ENCODE data around the gene SBF1. TPM values are rescaled to one million over a fixed set of nuclear protein-coding genes. Genes with fewer than 3 reads are reported as not detected.

SBF1 gene
- total and polyA plus RNA-seq, 5 donors: 39.2 to 54.8 (median 53.4) TPM

DNA sequence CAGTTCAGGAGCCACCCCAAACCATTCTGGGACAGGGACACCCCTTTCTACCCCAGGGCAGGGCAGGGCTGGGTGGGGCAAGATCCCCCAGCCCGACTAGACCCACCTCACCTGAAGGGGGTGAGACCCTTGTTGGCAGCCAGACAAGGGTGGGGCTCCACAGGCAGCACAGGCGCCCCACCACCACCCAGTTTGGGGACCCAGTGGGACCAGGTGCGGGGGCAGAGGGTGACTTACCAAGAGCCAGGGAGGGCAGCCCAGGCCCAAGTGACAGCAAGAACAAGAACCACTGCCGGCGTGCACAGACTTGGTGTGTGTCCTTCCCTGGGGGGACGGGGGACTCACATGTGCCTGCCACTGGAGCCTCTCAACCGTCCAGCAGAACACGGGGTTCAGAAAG lies 8.7 kb upstream of the SBF1 start:
- 89% methylated on average over 8 of the region's 8 CpGs for WGBS
- ATAC-seq (no peak), DNase-seq (peak in 1 of 3 donors; percentile 31)
- Histone ChIP-seq H3K4me1 (ENCODE audit: control insufficient read depth, insufficient read depth, low read length) (no peaks in the 10 kb centered on the region), H3K27me3 (ENCODE audit: control insufficient read depth, insufficient read depth) (no peaks in the 10 kb centered on the region), H3K27ac (ENCODE audit: low read length) (no peak overlapping the region), H3K9me3 (ENCODE audit: control insufficient read depth, low read length) (no peaks in the 10 kb centered on the region), H3K4me3 (ENCODE audit: low read length) (no peak overlapping the region)
- intact Hi-C loops (cut with DNase I): no loop called here

DNA sequence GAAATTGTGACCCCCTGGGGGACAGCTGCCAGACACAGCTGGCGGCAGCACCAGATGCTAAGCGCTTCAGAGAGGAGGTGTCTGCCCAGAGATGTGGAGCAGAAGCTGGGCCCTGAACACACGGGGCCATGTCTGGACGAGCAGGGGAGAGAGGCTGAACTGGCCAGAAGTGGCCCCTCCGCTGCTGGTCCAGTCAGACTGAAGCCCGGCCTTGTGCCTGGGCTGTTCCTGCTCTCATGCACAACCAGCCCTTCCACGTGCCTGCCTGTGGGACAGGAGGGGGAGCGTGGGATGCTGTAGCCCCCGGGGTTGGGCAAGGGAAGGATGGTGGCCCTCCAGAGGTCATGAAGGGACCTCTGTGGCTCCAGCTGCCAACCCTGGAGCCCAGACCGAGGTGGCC lies 8.3 kb upstream of the SBF1 start:
- ATAC-seq (no peak), DNase-seq (peak in 1 of 3 donors; percentile 13)
- Histone ChIP-seq H3K4me3 (ENCODE audit: low read length) (no peak overlapping the region), H3K4me1 (ENCODE audit: control insufficient read depth, insufficient read depth, low read length) (no peaks in the 10 kb centered on the region), H3K27me3 (ENCODE audit: control insufficient read depth, insufficient read depth) (no peaks in the 10 kb centered on the region), H3K9me3 (ENCODE audit: control insufficient read depth, low read length) (no peaks in the 10 kb centered on the region), H3K27ac (ENCODE audit: low read length) (no peak overlapping the region)
- intact Hi-C loops (cut with DNase I): no loop called here
- WGBS: 87% methylated on average over 10 of the region's 10 CpGs

DNA sequence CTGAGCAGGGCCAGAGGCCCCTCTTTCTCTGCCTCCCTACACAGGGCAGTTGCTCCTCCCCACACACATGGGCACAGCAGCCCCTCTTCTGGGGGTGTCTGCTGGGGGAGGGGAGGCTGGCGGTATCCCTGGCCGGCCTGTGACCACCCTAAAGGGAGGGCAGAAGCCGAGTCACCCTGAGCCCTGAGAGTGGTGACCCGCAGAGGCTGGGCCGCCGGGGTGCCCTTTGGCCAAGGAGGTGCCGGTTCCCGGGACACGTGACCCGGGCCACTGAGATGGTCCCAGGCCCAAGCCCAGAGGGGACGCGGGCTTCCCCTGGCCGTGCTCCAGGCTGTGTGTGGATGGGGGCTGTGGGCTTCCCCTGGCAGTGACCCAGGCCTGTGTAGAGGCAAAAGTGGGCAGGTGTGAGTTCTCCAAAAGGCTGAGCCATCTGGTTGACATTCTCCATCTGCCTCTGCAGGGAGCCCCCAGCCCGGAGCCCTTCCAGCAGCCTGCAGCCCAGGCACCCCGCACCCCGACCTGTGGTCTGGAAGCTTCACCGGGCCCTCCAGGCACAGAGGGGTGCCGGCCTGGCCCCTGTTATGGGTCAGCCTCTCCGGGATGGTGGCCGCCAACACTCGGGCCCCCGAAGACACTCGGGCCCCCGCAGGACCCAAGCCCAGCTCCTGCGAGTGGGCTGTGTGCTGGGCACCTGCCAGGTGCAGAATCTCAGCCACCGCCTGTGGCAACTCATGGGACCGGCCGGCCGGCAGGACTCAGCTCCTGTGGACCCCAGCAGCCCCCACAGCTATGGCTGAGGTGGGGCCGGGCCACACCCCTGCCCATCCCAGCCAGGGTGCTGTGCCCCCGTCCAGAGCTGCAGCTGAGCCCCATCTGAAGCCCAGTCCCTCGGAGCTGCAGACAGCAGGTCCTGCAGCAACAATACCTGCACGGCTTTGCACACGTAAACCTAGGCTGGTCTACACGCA lies 7.6 kb upstream of the SBF1 start:
- peak in 1 of 2 donors; percentile 4 for ATAC-seq
- Histone ChIP-seq H3K4me1 (ENCODE audit: control insufficient read depth, insufficient read depth, low read length) (no peaks in the 10 kb centered on the region), H3K27me3 (ENCODE audit: control insufficient read depth, insufficient read depth) (no peaks in the 10 kb centered on the region), H3K9me3 (ENCODE audit: control insufficient read depth, low read length) (no peaks in the 10 kb centered on the region), H3K27ac (ENCODE audit: low read length) (no peak overlapping the region), H3K4me3 (ENCODE audit: low read length) (no peak overlapping the region)
- 63% methylated on average over 35 of the region's 35 CpGs for WGBS
- DNase-seq: peak in 2 of 3 donors; percentile 58 to 63
- intact Hi-C loops (cut with DNase I): no loop called here

GRCh38 chr22:50481440-50482106 lies 6.7 kb upstream of the SBF1 start, which contains the start of gene ADM2:
TSS of gene ADM2 (plus strand) at chr22:50481543. CDS start at chr22:50481848, 305 bp downstream.
- Histone ChIP-seq H3K27me3 (ENCODE audit: control insufficient read depth, insufficient read depth) (no peaks in the 10 kb centered on the region), H3K9me3 (ENCODE audit: control insufficient read depth, low read length) (no peaks in the 10 kb centered on the region)
- peak in 2 of 3 donors; percentile 70 to 75 for DNase-seq

DNA sequence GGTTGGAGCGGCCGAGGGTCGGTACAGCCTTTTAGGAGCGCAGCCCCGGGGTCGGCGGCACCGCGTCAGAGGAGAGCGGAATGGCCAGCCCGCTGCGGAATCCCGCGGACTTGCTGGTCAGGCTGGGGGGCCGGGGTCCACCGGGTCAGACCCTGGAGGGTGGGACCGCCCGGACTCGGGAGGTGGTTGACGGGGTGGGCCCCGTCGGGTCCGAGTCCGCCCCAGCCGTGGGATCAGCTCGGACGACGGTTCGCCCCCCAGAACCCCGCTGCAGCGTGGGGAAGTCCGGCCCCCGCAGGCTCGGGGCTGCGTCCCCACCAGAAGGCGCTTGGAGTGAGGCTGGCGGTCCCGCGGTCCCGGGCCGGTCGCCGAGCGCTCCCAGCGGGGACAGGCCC lies 6.2 kb upstream of the SBF1 start:
- H3K4me1 ChIP-seq (ENCODE audit: control insufficient read depth, insufficient read depth, low read length): no peaks in the 10 kb centered on the region
- ATAC-seq: peak in 1 of 2 donors; percentile 4
- no peaks in the 10 kb centered on the region for H3K27me3 ChIP-seq (ENCODE audit: control insufficient read depth, insufficient read depth)
- intact Hi-C loops (cut with DNase I): no loop called here
- WGBS: 4% methylated on average over 45 of the region's 45 CpGs
- H3K9me3 ChIP-seq (ENCODE audit: control insufficient read depth, low read length): no peaks in the 10 kb centered on the region
- DNase-seq: peak in 2 of 3 donors; percentile 53 to 57
- no peak overlapping the region for H3K27ac ChIP-seq (ENCODE audit: low read length)
- H3K4me3 ChIP-seq (ENCODE audit: low read length): peak overlapping the region; percentile 57

More at GRCh38 chr22:50481440-50482106, 6.7 kb upstream of the SBF1 start, which contains the start of gene ADM2:
- 3% methylated on average over 70 of the region's 70 CpGs for WGBS
- intact Hi-C loops (cut with DNase I): no loop called here
- peak within 1 kb of the TSS; percentile 57 for H3K4me3 ChIP-seq (ENCODE audit: low read length)
- ATAC-seq: peak; percentile 27 to 45
- H3K4me1 ChIP-seq (ENCODE audit: control insufficient read depth, insufficient read depth, low read length): no peaks in the 10 kb centered on the region
- no peak within 1 kb of the TSS for H3K27ac ChIP-seq (ENCODE audit: low read length)

- Histone ChIP-seq H3K27me3 (ENCODE audit: control insufficient read depth, insufficient read depth) (no peaks in the 10 kb centered on the region), H3K4me3 (ENCODE audit: low read length) (no peak overlapping the region)
- intact Hi-C loops (cut with DNase I): no loop called here
Measured at GRCh38 chr22:50479721-50480120, 4.9 kb upstream of the SBF1 start.

DNA sequence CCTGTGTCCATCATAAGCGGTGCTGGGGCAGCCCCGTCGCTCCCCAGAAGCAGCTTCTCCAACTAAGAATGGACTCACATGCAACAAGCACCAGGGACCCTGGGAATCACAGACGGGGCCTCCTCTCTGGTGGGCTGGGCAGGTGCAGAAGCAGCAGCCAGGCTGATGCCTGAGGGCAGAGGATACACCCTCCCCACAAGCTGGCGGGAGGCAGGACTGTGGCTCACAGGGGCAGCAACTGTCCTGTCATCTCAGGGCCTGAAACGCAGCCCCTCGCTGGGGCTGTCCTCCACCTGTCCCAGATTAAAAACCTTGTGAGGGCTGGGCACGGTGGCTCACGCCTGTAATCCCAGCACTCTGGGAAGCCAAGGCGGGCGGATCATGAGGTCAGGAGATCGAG lies 3.1 kb upstream of the SBF1 start:
- no peak overlapping the region for H3K4me3 ChIP-seq (ENCODE audit: low read length)
- H3K4me1 ChIP-seq (ENCODE audit: control insufficient read depth, insufficient read depth, low read length): peaks cover 8% of the 10 kb centered on the region
- ATAC-seq (no peak), DNase-seq (peak in 1 of 3 donors; percentile 44)
- H3K27ac ChIP-seq (ENCODE audit: low read length): no peak overlapping the region
- intact Hi-C loops (cut with DNase I): no loop called here
- H3K27me3 ChIP-seq (ENCODE audit: control insufficient read depth, insufficient read depth): no peaks in the 10 kb centered on the region
- H3K9me3 ChIP-seq (ENCODE audit: control insufficient read depth, low read length): no peaks in the 10 kb centered on the region
- 92% methylated on average over 12 of the region's 12 CpGs for WGBS

More at GRCh38 chr22:50479721-50480120, 4.9 kb upstream of the SBF1 start:
- no peak for DNase-seq
- no peak overlapping the region for H3K27ac ChIP-seq (ENCODE audit: low read length)
- ATAC-seq: no peak
- H3K9me3 ChIP-seq (ENCODE audit: control insufficient read depth, low read length): no peaks in the 10 kb centered on the region
- WGBS: 68% methylated on average over 11 of the region's 11 CpGs
- no peaks in the 10 kb centered on the region for H3K4me1 ChIP-seq (ENCODE audit: control insufficient read depth, insufficient read depth, low read length)

GRCh38 chr22:50476868-50477267 lies 2.0 kb upstream of the SBF1 start:
- Histone ChIP-seq H3K4me3 (ENCODE audit: low read length) (no peak overlapping the region), H3K4me1 (ENCODE audit: control insufficient read depth, insufficient read depth, low read length) (peaks cover 8% of the 10 kb centered on the region), H3K27me3 (ENCODE audit: control insufficient read depth, insufficient read depth) (no peaks in the 10 kb centered on the region), H3K9me3 (ENCODE audit: control insufficient read depth, low read length) (no peaks in the 10 kb centered on the region), H3K27ac (ENCODE audit: low read length) (no peak overlapping the region)
- intact Hi-C loops (cut with DNase I): no loop called here
- 67% methylated on average over 7 of the region's 7 CpGs for WGBS
- ATAC-seq (no peak), DNase-seq (peak in 1 of 3 donors; percentile 36)

DNA sequence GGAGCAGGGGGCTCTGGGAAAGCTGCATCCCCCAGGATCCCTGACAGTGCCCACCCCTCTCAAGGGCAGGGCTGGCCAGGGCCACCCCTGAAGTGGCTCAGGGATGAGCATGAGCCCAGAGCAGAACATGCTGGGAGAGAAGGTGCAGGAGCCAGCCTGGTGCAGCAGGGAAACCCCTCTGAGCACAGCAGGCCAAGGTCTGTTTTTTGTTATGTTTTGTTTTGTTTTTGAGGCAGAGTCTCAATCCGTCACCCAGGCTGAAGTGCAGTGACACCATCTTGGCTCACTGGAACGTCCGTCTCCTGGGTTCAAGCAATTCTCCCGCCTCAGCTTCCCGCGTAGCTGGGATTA lies 792 bp upstream of the SBF1 start:
- H3K9me3 ChIP-seq (ENCODE audit: control insufficient read depth, low read length): no peaks in the 10 kb centered on the region
- intact Hi-C loops (cut with DNase I): no loop called here
- H3K27ac ChIP-seq (ENCODE audit: low read length): no peak overlapping the region
- peaks cover 12% of the 10 kb centered on the region for H3K4me1 ChIP-seq (ENCODE audit: control insufficient read depth, insufficient read depth, low read length)
- H3K27me3 ChIP-seq (ENCODE audit: control insufficient read depth, insufficient read depth): no peaks in the 10 kb centered on the region
- WGBS: 90% methylated on average over 6 of the region's 6 CpGs
- H3K4me3 ChIP-seq (ENCODE audit: low read length): no peak overlapping the region
- DNase-seq (no peak), ATAC-seq (peak in 1 of 2 donors; percentile 4)

GRCh38 chr22:50473855-50474671 lies 772 bp downstream of the SBF1 start:
- Histone ChIP-seq H3K27me3 (ENCODE audit: control insufficient read depth, insufficient read depth) (no peaks in the 10 kb centered on the region), H3K4me3 (ENCODE audit: low read length) (peak overlapping the region; percentile 95), H3K4me1 (ENCODE audit: control insufficient read depth, insufficient read depth, low read length) (peaks cover 13% of the 10 kb centered on the region), H3K9me3 (ENCODE audit: control insufficient read depth, low read length) (no peaks in the 10 kb centered on the region), H3K27ac (ENCODE audit: low read length) (no peak overlapping the region)
- DNase-seq (peak; percentile 48 to 77 (median 77)), ATAC-seq (peak; percentile 4 to 38)
- 5% methylated on average over 62 of the region's 62 CpGs for WGBS
- intact Hi-C loops (cut with DNase I): no loop called here

All from right cardiac atrium (tissue), 5 donors.